Ectodermal cell (in vitro differentiated cells): ENCODE data around the gene MINK1.
"Not testable (repeated sequence)": the region's sequence is repeated elsewhere in the genome, so short reads cannot be mapped to it uniquely, and the experiment has no call there.

Experiments used
- H3K27ac ChIP-seq: 2 replicates; pipeline ENCODE4 v1.7.0; 2013; ENCODE audit warnings: mild to moderate bottlenecking, low read depth, low read length; ENCODE audit not compliant: insufficient read depth, poor library complexity, severe bottlenecking
- H3K27me3 ChIP-seq: 2 replicates; pipeline ENCODE4 v1.7.0; 2013; ENCODE audit warnings: mild to moderate bottlenecking, low read length; ENCODE audit not compliant: insufficient read depth, control insufficient read depth, poor library complexity, severe bottlenecking
- H3K36me3 ChIP-seq: one replicate; pipeline ENCODE4 v1.7.0; 2013; ENCODE audit warnings: low read length; ENCODE audit not compliant: control insufficient read depth, insufficient read depth
- H3K4me1 ChIP-seq: one replicate; pipeline ENCODE4 v1.7.0; 2013; ENCODE audit warnings: low read length; ENCODE audit not compliant: control insufficient read depth, insufficient read depth
- H3K4me3 ChIP-seq: 2 replicates; pipeline ENCODE4 v1.7.0; 2013; ENCODE audit warnings: low read depth, low read length, control low read depth; ENCODE audit not compliant: insufficient read depth
- H3K9me3 ChIP-seq: 2 replicates; pipeline ENCODE4 v1.7.0; 2013; ENCODE audit warnings: mild to moderate bottlenecking, low read length, moderate library complexity; ENCODE audit not compliant: control insufficient read depth
- WGBS, 2 experiments: methylation state at CpG; one replicate each; pipeline ENCODE4 v1.1.7; 2013; ENCODE audit warnings: missing lambda C conversion rate in 2 of 2; 5-methylcytosine and 5-hydroxymethylcytosine counted together

MINK1 gene

GRCh38 chr17:4858068-4858881 is 25.1 kb downstream of the MINK1 start:
- Histone ChIP-seq H3K4me3 (no peak overlapping the region), H3K27ac (peak overlapping the region; percentile 74), H3K9me3 (no peaks in the 10 kb centered on the region), H3K36me3 (no peaks in the 10 kb centered on the region), H3K4me1 (peaks cover 41% of the 10 kb centered on the region), H3K27me3 (no peaks in the 10 kb centered on the region)
- 46 to 53% methylated on average over 7 of the region's 7 CpGs for WGBS, 2 experiments

GRCh38 chr17:4858882-4859260 is 25.7 kb downstream of the MINK1 start:
- H3K9me3 ChIP-seq: no peaks in the 10 kb centered on the region
- WGBS, 2 experiments: 25 to 27% methylated on average over 5 of the region's 5 CpGs
- no peak overlapping the region for H3K4me3 ChIP-seq
- H3K27me3 ChIP-seq: no peaks in the 10 kb centered on the region
- H3K4me1 ChIP-seq: peaks cover 38% of the 10 kb centered on the region
- H3K27ac ChIP-seq: peak overlapping the region; percentile 74
- no peaks in the 10 kb centered on the region for H3K36me3 ChIP-seq

- 68 to 74% methylated on average over 32 of the region's 32 CpGs for WGBS, 2 experiments
- Histone ChIP-seq H3K4me1 (peaks cover 35% of the 10 kb centered on the region), H3K27me3 (no peaks in the 10 kb centered on the region), H3K4me3 (no peak overlapping the region), H3K27ac (no peak overlapping the region), H3K36me3 (no peaks in the 10 kb centered on the region), H3K9me3 (no peaks in the 10 kb centered on the region)
Measured at GRCh38 chr17:4859816-4860625, 26.9 kb downstream of the MINK1 start.

GRCh38 chr17:4860651-4861050 is 27.5 kb downstream of the MINK1 start:
- 92 to 95% methylated on average over 9 of the region's 9 CpGs for whole genome bisulfite sequencing, 2 experiments
- Histone ChIP-seq H3K4me1 (peaks cover 35% of the 10 kb centered on the region), H3K27ac (no peak overlapping the region), H3K9me3 (no peaks in the 10 kb centered on the region), H3K4me3 (no peak overlapping the region), H3K36me3 (no peaks in the 10 kb centered on the region), H3K27me3 (no peaks in the 10 kb centered on the region)

GRCh38 chr17:4861052-4861451 is 27.9 kb downstream of the MINK1 start:
- H3K4me3 ChIP-seq: no peak overlapping the region
- WGBS, 2 experiments: 93 to 94% methylated on average over 16 of the region's 16 CpGs
- H3K9me3 ChIP-seq: no peaks in the 10 kb centered on the region
- no peaks in the 10 kb centered on the region for H3K36me3 ChIP-seq
- no peaks in the 10 kb centered on the region for H3K27me3 ChIP-seq
- peaks cover 34% of the 10 kb centered on the region for H3K4me1 ChIP-seq
- H3K27ac ChIP-seq: no peak overlapping the region

GRCh38 chr17:4862720-4863119 is 29.6 kb downstream of the MINK1 start:
- 94% methylated on average over 4 of the region's 4 CpGs for WGBS, 2 experiments
- no peak overlapping the region for H3K27ac ChIP-seq

GRCh38 chr17:4863321-4863720 is 30.2 kb downstream of the MINK1 start:
- WGBS, 2 experiments: 92 to 96% methylated on average over 1 of the region's 1 CpG
- Histone ChIP-seq H3K27me3 (no peaks in the 10 kb centered on the region), H3K4me3 (no peak overlapping the region), H3K4me1 (peaks cover 15% of the 10 kb centered on the region), H3K27ac (no peak overlapping the region), H3K36me3 (no peaks in the 10 kb centered on the region), H3K9me3 (no peaks in the 10 kb centered on the region)

More at GRCh38 chr17:4862720-4863119, 29.6 kb downstream of the MINK1 start:
- H3K27me3 ChIP-seq: no peaks in the 10 kb centered on the region
- H3K4me3 ChIP-seq: no peak overlapping the region
- peaks cover 20% of the 10 kb centered on the region for H3K4me1 ChIP-seq
- no peaks in the 10 kb centered on the region for H3K9me3 ChIP-seq
- no peaks in the 10 kb centered on the region for H3K36me3 ChIP-seq

- H3K36me3 ChIP-seq, H3K27me3 ChIP-seq, H3K4me1 ChIP-seq, H3K4me3 ChIP-seq, H3K27ac ChIP-seq, H3K9me3 ChIP-seq: not testable (repeated sequence)
- WGBS, 2 experiments: 94 to 95% methylated on average over 5 of the region's 5 CpGs
Measured at GRCh38 chr17:4867535-4867934, 34.4 kb downstream of the MINK1 start.

GRCh38 chr17:4869058-4869998 is 36.2 kb downstream of the MINK1 start:
- not testable (repeated sequence) for H3K27me3 ChIP-seq, H3K27ac ChIP-seq, H3K4me1 ChIP-seq, H3K9me3 ChIP-seq, H3K4me3 ChIP-seq, H3K36me3 ChIP-seq
- 96% methylated on average over 20 to 21 of the region's 22 CpGs for WGBS, 2 experiments
